GM21367 (cell line): ENCODE data around the gene ARHGAP44.

Experiments
- ATAC-seq: cut with Tn5 transposase; IDR thresholded peaks from one replicate; pipeline ENCODE4 v1.9.1; 2021; ENCODE audit not compliant: unreplicated experiment

The ARHGAP44 gene, protein sequence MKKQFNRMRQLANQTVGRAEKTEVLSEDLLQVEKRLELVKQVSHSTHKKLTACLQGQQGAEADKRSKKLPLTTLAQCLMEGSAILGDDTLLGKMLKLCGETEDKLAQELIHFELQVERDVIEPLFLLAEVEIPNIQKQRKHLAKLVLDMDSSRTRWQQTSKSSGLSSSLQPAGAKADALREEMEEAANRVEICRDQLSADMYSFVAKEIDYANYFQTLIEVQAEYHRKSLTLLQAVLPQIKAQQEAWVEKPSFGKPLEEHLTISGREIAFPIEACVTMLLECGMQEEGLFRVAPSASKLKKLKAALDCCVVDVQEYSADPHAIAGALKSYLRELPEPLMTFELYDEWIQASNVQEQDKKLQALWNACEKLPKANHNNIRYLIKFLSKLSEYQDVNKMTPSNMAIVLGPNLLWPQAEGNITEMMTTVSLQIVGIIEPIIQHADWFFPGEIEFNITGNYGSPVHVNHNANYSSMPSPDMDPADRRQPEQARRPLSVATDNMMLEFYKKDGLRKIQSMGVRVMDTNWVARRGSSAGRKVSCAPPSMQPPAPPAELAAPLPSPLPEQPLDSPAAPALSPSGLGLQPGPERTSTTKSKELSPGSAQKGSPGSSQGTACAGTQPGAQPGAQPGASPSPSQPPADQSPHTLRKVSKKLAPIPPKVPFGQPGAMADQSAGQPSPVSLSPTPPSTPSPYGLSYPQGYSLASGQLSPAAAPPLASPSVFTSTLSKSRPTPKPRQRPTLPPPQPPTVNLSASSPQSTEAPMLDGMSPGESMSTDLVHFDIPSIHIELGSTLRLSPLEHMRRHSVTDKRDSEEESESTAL

DNA sequence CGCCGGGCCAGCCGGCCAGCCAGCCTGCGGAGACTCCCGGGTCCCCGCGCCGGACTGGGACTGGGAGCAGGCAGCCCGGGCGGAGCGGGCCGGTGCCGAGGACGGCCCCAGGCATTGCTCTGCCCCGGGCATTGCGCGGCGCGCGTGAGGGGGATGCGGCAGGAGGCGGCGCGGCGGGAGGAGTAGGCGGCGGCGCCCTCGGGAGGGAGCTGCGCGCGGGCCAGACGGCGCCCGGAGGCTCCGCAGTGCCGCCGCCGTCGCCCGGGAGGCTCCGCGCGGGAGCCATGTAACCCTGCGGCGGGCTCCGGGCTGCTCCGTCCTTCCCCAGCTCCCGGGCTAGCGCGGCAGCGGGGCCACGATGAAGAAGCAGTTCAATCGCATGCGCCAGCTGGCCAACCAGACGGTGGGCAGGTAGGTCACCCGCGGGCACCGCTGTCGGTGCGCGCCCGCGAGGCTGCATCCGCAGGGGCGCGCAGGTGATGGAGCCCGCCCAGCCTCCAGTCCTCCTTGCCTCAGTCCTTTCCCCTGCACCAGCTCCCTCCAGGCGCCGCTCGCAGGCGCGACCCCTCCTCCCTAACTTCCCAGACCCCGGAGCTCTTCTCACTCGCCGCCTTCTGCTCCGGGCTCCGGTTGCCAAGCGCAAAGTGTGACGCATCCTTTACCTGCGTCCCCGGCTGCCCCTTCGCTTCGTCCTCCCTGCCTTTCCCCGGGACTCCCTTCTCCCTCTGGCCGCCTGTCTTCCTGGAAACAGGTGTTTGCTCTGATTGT is at the start of gene ARHGAP44:
Gene ARHGAP44 (plus strand): TSS at position 18 of the 768 bp plus-strand sequence. CDS start 341 bp downstream, at position 359.
- peak; percentile 58 for ATAC-seq

- no peak for ATAC-seq
Measured at GRCh38 chr17:12739500-12739899, 49.8 kb upstream of the ARHGAP44 start.

- ATAC-seq, result no peak
Measured at GRCh38 chr17:12743046-12743445, 46.3 kb upstream of the ARHGAP44 start.

- no peak for ATAC-seq
Measured at GRCh38 chr17:12744298-12744697, 45.0 kb upstream of the ARHGAP44 start.

DNA sequence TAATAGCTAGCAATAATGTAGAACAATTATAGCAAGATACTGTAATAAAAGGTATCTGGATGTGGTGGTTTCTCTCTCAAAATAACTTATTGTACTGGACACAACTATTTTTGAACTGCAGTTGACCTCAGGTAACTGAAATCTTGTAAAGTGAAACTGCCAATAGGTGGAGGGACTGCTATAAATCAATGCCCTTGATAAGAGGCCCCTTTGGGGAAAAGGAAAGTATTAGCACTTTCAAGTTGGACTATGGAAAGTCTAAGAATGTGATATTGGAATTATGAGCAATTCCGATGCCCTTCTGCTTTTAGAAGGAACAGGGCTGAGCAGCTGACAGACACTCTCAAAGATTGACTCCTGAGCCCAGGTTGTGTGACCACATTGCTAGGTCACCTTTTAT is 44.5 kb upstream of the ARHGAP44 start:
- no peak for ATAC-seq

- no peak for ATAC-seq
Measured at GRCh38 chr17:12745486-12745885, 43.8 kb upstream of the ARHGAP44 start.

DNA sequence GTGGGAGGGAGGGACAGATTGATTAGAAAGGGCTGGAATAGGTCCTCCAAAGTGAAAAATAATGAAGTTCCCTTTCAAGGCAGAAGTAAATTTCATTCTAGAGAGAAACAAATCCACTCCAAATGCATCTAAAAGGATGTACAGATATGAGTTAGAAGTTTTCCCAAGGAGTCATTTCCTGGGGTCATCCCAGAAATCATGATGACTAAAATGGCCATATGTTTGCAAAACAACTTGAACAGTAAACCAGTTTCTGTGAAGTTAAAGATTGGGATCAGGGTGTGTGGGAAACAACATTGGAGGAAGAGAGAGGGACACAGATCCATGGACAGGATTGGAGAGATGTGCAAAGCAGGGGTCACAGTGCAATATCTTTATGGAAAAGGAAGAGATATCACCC is 32.5 kb upstream of the ARHGAP44 start:
- no peak for ATAC-seq

DNA sequence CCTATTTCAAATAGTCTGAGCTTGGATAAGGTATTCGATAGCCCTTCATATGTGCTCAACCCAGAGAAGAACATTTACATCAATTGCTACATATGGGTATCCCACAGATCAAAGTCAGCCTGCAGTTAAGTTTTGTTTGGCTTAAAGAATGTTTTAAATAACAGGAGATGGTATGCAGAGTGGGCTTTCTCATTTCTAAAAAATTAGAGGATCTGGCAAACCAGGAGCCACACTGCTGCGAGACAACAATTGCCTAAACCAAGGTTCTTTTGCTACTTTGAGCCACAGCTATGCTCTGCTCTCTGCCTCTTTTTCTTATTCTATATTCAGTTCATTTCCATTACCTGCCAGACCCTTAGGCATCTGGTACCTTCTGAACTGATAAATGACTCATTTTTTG is 30.2 kb upstream of the ARHGAP44 start:
- ATAC-seq, result no peak

GRCh38 chr17:12765548-12765947 is 23.8 kb upstream of the ARHGAP44 start:
- ATAC-seq, result no peak

DNA sequence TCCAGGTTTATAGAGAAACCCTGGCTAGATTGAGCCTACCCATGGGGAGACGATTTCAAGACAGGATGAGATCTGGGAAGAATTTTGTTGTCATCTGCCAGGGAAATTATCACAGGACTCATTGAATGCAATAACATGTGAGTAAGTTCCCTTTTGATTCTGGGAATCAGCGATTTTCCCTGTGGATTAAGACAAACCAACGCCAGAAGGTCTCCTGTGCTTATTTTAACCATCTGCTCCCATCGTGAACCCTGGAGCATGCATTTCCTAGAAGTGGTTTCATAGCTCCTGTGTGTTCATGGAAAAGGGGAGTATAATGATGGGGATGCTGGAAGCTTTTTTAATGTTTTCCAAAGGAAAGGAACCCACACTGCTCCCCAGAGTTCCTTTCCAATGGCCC is 21.0 kb upstream of the ARHGAP44 start:
- ATAC-seq, result no peak

DNA sequence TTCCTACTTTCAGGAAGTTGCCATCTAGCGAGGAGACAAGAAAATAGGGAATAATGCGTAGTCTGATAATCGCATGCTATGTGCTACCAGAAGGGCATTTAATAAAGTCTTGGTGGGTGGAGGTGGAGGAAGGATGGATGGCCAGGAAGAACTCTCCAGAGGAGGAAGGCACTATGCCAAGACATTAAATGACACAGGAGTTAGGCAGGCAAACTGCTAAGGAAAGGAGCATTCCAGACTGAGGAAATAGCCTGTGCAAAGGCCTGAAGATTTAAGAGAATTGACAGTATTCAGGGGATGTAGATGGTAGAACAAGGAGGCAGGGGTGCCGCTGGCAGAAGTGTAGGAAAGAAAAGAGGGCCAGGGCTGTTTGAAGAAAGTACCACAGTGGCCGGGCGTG is 19.3 kb upstream of the ARHGAP44 start:
- no peak for ATAC-seq

DNA sequence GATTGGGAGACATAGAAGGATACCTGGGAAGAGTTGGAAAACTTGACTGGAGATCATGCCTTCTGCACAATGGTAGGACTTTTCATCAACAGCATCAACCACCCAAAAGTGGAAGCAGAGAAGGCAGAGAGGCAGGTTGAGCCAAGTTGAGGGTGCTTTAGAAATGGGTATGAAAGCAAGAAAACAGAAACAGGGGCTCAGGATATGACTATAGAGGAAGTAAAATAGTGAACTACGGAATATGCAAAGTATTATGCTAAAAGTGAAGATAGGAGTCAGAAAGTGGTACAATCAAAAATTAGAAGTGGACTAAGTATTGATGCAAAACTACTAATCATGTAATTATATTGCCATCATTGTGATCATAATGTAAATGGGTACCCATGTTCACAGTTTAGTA is 16.1 kb upstream of the ARHGAP44 start:
- ATAC-seq, result no peak

- peak; percentile 85 for ATAC-seq
Measured at GRCh38 chr17:12789075-12789480, 220 bp upstream of the ARHGAP44 start.

DNA sequence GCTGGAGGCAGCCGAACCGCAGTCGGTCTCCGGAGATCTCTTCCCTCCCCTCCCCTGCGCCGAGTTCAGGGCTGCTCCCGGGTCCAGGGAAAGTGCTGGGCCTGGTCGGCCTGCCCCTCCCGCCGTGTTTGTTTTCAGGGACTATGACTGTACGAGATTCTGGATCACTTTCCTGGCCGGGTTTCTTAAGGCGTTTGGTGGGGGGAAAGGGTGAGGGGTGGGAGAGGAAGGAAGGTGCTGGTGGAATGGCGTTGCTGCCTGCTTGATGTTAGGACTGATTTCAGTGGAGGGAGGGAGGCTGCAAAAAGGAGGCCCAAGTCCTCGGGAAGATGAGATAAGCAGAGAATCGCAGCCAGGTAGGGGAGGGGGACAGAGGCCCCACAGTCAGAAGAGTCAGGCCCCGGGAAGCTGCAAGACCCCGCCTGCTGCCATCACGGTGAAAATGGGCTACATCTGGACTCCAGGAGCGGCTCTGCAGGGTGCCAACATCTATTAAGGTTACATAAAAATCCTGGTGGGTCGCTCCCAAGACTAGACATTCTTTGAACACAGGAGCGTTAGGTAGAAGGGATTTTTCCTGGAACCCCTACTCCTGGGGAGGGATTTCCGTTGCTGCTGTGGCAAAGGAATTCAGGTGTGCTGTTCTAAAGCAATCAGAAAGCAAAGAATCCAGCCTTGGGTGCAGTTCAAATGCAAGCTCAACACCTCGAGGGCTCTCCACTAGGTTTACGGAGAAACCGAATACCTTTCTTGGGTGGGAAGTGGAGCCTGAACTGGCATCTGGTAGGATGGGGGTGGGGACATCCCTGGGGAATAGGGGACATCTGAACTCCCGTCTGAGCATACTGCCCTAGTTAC is 1.2 kb downstream of the ARHGAP44 start:
- ATAC-seq, result no peak

GRCh38 chr17:12794919-12795532 is 5.7 kb downstream of the ARHGAP44 start:
- ATAC-seq, result no peak

DNA sequence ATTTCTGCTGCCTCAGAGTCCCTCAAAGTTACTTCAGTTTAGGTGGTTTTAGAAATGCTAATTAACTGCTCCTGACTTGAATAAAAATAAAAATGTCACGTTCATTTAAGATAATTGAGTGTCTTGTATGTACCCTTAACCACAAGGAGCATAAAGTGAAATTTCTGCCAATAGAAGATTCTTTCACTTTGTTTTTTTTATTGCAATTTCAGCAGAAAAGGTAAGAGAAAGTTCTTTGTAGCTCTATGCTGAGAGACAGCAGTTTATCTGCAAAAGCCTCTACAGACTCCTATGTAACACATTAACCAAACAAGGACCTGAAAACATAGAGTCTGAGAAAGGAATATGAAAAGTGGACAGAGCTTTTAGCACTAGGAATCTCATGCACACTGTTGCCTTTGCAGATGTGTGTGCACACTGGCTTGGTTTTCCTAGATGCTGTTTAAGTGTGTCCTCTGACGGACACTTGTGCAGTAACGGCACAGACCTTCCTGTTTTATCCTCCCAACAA is 11.6 kb downstream of the ARHGAP44 start:
- ATAC-seq, result no peak

- no peak for ATAC-seq
Measured at GRCh38 chr17:12806630-12807029, 17.3 kb downstream of the ARHGAP44 start.

- no peak for ATAC-seq
Measured at GRCh38 chr17:12808723-12809122, 19.4 kb downstream of the ARHGAP44 start.

DNA sequence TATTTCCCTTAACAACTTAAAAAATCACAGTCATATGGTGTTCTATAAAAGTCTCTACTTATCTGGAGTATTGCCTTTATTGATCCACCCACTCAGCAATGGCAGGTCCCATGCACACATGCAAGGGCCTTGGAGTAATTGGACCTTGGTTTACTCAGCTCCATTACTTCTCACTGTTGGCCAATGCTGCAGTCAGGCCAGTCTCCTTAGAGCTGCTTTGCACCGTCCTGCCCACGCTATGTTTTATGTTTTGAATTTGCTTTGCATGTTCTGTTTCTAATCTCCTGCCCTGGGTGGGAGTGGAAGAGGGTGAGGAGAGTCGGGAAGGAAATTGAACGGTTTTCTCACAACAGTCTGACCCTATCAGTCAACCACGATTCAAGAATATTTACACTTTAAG is 23.6 kb downstream of the ARHGAP44 start:
- no peak for ATAC-seq

- ATAC-seq, result no peak
Measured at GRCh38 chr17:12813664-12814063, 24.4 kb downstream of the ARHGAP44 start.
